Peyer's patch (tissue), 4 donors: ENCODE data around the gene AKIRIN2.
"Not testable (repeated sequence)": the region's sequence is repeated elsewhere in the genome, so short reads cannot be mapped to it uniquely, and the experiment has no call there.

Source experiments
- POLR2A ChIP-seq, 2 donors: fragments of 450-650 bp; IDR thresholded peaks; one replicate each; pipeline ENCODE4 v1.5.1; 2017; ENCODE audit warnings: antibody characterized with exemption in 2 of 2, mild to moderate bottlenecking in 2 of 2, moderate library complexity in 2 of 2
- TF ChIP-seq, protein P1 (sequence below), 6 experiments: fragments of 450-650 bp in 4 of 6; fragments of 200-600 bp in 2 of 6; sonication (generic) in 1 of 6; IDR thresholded peaks; one replicate each; pipeline ENCODE4 v1.5.1; 2017 to 2019; ENCODE audit warnings: antibody characterized with exemption in 6 of 6, mild to moderate bottlenecking in 3 of 6, moderate library complexity in 1 of 6

GRCh38 chr6:87687893-87688292, 14.1 kb downstream of the AKIRIN2 start:
- TF ChIP-seq, protein P1, sequence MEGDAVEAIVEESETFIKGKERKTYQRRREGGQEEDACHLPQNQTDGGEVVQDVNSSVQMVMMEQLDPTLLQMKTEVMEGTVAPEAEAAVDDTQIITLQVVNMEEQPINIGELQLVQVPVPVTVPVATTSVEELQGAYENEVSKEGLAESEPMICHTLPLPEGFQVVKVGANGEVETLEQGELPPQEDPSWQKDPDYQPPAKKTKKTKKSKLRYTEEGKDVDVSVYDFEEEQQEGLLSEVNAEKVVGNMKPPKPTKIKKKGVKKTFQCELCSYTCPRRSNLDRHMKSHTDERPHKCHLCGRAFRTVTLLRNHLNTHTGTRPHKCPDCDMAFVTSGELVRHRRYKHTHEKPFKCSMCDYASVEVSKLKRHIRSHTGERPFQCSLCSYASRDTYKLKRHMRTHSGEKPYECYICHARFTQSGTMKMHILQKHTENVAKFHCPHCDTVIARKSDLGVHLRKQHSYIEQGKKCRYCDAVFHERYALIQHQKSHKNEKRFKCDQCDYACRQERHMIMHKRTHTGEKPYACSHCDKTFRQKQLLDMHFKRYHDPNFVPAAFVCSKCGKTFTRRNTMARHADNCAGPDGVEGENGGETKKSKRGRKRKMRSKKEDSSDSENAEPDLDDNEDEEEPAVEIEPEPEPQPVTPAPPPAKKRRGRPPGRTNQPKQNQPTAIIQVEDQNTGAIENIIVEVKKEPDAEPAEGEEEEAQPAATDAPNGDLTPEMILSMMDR (IDR thresholded peaks at IDR 0.05) = not testable (repeated sequence)
- not testable (repeated sequence) for TF ChIP-seq POLR2A (IDR thresholded peaks at IDR 0.05)
